ENCODE results near the gene MCC.

The MCC gene

DNA sequence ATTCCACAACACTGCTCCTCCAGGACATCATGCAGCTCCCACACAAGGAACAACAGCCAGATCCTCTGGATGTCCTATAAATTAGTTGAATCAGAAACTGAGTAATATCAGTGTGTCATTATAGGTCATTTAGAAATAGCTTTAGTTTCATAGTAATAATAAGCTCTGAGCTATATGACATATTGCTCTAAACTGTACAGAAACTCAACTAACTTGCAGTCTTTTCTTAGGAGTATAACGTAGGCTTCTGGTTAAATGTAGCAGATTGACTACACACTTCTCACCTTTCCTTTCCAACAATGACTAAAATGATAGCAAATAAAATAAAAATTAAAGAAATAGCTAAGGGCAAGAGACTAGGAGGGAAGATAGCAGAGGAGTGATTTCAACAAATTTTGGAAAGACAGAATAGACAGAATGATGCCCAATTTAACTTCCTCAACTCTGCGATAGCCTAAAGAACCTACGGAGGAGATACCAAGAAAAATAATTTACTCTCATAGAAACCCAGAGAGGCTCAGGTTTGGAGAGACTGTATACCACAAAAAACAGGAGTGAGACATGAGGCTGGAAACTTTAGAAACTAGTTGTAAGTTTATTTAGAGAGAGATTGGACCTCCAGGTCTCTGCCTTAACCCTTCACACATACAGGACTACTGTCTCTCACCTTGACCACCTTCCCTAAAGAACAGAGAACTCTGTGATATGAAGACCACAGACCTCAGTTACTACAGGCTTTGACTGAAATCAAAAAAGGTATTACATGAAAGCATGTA is 247.1 kb downstream of the MCC start:
- no peak for DNase-seq

DNA sequence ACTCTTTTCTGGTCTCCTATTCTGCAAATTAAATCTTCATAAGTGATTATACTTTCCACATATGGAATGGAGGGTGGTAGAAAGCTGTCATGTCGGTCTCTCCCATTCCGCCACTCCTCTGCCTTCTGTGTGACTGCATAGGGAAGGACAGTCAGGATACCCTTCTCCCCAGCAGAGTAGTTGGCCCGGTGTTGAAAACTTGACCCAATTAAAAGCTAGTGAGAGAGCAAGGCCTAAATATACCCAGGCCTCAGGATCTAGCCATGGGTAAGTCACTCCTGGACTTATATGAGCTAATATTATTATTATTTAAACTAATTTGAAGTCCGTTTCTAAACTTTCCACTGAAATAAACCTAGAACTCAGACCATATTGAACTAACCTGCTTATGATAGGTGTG is 248.2 kb downstream of the MCC start:
- DNase-seq, result no peak

DNA sequence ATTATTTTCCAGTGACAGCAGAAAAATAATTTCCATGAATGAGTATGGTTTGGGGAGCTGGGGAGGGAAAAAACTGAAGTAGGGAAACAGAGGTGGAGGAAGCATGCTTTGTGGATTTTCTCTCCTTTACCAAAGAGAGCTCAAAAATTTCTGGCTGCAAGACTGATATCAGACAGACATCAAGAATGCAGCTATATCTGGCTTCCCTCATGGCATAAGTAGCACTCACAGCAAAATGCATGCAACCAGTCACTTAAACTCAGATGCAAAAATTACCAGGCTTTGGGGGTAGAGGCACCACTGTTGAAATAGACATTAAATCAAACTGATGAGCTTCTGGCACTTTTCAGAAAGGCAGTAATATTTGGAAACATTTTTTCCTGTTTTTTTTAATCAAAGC is 250.4 kb downstream of the MCC start:
- DNase-seq, result no peak

DNA sequence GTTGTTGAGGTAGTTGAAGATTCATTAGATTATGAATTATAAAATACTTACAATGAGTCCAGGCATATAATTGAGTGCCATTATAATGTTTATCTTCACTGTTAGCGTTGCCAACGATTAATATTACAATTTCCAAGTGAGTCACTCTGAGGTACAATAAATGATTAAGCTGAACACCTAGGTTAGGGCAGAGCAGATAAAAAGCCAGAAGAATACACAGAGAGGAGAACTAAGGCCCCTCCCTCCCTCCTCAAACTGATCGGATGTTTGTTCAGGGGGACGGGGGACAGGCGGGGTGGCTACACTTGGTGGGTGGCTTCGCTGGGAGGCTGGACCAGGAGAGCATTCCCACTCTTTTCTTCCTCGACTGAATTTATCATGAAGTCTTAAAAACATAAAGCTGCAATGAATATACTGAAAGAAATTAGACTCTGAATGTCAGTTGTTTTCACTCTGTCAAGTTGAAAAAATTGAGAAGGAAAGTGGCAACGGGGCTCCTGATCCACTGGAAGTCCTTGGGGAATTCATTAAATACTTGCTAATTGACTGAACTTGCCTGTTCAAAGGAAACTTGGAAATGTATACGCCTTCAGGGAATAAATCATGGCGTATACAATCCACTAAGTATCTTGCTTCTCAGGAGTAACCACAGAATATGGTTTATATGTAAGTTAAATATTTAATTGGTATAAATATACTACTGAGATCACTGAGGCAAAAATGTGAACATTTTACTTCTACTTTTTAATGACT is 251.5 kb downstream of the MCC start:
- no peak for DNase-seq

DNA sequence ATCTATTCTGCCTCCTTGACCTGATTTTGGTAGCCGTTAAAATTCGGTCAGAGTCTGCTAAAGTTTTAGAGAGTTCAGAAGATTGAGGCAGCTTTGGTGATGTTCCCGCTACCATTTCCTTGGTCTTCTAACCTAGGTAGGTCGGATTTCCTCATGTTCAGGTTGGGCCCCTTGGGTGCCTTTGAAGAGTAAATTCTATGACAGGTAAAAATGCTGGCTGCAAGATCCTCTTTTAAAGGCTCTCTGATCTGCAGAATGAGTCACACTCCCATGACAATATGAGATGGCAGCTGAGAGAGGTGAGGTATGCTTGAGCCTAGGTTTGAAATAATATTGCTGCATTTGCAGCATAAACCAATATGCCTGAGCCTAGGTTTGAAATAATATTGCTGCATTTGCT is 252.4 kb downstream of the MCC start:
- DNase-seq, result no peak

DNA sequence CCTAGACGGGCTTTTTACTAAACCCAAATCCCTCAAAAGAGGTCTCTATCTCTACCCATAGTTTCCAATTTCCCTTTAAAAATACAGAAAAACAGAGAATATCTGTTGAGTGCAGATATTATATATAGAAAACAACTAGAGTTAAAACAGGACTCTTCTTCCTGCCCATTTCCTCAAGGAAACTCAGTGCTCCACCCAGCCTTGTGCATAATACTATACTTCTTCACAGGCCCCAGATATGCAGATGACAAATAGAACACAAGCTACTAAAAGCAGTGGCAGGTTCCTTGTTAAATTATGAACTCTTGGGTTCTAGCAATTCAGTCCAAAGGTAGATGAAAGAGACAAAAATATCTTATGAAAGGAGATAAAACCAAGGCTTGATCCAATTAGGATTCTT is 253.7 kb downstream of the MCC start:
- no peak for DNase-seq

DNA sequence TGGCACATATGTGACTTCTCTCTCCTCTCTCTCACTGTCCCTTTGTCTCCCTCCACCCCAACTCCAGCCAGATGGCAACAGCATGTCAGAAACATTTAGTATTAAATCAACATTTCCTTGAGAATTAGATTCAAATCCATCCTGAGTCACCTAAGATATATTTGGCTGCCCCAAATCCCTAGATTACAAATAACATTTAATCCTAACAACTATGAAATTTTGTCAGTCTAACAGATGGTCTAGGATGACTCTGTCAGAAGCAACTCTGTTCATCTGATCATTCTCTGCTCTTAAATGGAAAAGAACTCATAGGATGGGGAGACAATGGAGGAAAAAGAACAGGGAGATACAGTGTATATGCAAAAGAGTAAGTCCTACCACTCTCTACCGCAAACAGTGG is 254.6 kb downstream of the MCC start:
- DNase-seq, result no peak

DNA sequence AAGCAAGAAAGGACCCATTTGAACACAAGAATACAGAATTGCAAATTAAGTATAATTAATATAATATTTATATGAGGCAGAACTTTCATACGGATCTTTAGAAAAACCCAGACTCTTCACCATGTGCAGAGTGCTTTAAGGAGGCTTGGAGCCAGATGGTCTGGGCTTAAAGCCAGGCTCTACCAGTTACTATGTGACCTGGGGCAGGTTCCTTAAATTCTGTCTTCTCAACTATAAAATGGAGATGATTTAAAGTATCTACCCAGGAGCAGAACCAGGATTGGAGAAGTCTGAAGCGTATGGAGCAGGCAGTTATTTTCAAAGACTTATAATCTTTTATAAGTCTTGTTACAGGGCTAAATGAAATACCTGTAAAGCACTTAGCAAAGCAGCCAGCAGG is 255.6 kb downstream of the MCC start:
- no peak for DNase-seq

DNA sequence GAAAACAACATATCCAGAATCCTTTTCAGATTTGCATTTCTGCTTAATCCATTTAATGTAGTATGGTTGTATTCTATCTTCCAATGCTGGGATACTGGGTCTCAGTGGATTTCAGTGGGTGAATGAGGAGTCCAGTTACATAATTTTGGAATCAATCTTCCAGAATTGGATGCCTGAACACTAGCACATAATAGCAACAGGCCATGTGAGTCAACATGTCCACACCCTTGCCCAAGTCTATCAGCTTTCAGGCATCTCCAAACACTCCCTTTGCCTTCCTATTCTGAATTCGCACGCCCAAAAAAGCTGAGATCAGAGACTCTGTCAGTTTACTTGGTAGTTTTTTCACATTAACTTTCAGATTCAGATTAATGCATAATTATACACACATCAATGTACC is 256.0 kb downstream of the MCC start:
- no peak for DNase-seq

DNA sequence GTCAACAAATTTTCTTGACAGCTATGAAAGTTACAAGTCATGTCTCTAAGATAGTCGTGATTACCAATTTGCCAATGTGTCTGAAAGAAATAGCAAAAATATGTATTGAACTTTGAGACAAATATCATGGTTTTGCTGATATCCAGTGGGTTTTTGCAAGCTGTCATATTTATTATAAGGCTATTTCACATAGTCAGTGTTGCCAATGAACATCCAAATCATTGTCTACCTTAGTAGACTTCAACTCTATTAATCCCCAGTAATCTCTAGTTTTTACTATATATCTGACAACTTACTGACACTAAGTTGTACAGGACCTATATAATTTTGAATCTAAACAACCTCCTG is 256.6 kb downstream of the MCC start:
- no peak for DNase-seq

DNA sequence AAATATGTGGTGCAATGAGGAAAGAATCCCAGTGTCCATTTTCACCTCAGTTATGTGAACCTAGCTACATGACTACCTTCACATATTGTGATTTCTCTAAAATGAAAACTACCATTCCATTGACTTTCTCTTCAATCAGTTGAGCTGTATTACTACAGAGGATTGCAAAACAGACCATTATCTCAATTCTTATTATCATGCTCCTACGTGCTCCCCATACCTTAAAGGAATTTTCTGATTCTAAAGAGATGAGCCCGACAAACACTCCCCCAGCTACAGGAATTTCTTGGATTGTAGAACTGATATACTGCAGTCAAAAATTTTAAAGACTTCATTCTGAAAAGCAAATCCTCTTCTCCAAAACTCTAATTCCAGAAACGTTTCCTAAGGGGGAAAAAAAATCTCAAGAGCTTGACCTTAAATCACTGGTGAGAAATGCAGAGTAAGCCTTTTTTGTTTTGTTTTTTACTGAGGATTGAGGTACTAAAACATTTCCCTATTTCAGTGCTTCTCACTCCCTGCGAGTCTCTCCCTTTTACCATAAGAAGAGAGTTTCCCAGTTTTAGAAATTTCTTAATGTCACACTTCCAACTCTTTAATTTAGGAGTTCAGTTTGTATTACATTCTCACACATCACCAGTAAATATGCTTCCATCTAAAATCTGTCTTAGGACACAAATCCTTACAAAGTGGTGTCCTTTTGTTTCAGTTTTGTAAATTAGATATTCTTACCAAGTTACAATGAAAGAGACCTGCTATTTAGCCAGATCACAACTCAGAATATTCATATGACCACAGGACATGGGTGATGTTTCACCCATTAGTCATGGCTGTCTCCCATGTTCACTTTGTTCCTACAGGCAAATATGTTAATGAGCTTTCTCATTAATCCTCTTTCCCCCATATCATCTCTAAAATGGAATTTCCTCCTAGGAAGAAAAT is 257.3 kb downstream of the MCC start:
- no peak for DNase-seq

DNA sequence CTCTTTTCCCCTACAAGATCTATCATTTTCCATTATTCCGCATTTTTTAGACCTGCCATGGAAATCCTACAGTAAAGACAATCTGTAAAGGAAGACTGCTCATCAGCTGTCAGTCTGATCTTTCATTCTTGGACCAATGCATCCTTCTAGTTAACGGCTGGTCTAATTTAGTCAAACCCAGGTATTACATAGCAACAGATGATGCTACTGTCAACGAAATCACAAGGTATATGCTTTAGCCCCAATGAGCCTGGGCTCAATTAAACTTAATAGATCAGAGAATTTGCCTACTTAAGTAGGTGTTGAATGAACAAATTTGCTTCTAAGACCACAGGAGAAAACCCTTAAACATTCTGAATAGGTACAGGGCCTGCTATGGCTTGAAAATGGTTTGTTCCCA is 260.5 kb downstream of the MCC start:
- DNase-seq, result no peak

DNA sequence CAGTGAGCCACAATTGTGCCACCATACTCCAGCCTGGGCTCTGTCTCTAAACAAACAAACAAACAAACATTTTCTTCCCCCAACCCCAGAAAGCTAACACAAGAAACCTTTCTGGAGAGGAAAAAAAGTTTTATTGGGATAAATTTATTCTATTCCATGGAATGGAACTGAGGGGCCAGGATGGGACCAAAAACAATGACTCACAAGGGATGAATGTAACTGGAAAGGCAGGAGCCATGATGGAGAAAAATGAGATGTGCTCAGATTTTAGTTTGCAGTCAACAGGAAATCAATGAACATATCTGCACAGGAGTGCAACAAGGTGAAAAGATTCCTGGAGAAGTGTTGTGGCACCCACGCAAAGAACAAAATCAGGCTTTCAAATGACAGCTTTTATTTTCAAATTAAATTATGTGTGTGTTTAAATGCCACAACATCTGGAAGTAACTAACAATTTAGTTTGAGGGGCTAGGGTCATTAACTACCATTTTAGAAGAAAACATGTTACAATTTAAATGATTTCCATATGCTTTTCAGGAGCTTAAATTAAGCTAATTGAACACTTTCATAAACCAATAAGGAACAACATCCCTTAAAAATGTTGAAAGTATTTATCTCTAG is 262.0 kb downstream of the MCC start:
- DNase-seq, result no peak

DNA sequence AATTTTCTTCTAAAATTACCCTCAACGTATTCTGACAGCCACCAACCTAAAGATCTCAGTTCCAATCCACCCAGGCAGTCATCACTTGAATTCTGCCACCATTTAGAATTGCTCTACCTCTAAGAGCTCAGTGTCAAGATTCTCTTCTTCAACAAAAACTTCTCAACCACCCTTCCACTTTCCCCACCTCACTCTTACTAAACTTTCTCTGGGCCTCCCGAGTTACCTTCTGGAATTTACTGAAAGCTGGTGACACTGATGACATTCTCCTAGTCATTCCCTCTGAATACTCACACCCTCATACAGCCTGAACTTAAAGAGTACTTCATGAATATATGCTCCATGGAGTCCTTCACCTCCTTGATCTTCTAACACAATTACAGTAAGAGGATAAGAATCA is 263.0 kb downstream of the MCC start:
- no peak for DNase-seq

DNA sequence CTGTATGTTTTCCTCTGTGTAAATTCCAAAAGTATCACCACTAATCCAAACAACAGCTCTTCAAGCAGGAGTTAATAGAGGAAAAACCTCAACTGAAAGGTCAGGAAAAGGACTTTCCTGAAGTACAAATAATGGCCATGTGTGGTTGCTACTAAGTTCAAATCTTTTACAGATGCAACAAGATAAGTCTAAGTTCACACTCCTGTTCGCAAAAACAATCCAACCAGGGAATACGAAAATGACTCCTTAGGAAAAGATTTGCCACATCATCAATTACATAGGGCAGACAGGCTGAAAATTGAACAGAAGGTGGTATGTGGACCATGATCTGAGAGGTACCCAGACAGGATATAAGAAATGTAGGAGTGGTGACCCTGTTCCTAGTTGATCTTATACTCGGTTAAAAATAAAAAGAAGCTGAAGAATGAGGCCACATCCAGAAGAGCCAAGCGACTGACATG is 263.6 kb downstream of the MCC start:
- no peak for DNase-seq

DNA sequence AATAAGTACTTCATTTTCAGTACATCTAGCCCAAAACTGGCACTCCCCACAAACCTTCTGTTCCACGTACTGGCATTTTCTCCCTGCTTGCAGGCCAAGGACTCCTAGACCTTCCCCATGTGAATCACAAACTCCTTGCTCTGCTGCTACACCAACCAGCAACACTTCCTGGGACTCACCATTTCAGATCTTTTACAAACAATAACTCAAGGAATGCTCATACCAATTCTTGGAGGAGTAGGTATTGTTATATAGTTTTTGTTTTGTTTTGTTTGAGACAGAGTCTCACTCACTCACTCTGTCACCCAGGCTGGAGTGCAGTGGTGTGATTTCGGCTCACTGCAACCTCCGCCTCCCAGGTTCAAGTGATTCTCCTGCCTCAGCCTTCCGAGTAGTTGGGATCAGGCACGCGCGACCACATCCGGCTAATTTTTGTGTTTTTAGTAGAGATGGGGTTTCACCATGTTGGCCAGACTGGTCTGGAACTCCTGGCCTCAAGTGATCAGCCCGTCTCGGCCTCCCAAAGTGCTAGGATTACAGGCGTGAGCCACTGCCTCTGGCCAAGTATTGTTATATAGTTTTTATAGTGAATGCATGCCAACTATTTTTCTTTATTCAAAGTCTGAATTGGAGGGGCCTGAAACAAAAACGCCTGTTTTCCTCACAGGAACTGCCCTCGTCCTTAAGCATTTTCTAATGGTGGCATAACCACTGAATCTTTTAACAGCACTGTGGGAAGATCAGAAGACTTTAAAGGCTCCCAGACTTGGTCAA is 264.2 kb downstream of the MCC start:
- no peak for DNase-seq

DNA sequence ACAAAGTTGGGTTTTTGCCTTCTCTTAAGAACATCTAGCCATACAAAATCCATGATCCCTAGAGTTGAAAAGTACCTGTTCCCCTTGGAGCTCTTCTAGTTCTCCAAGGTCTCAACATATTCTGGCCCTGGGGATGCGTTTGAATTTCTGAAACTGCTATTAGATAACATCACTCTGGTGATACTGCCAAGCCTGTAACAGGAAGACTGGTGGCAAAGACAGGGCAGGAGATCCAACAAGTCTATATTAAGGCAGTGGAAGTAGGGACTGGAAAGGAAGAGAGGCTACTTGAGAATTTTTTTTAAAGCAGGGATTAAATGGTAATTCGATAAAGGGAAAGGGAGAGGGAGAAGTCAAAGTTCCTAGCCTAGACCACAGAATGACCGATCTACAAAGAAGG is 264.9 kb downstream of the MCC start:
- DNase-seq, result no peak

DNA sequence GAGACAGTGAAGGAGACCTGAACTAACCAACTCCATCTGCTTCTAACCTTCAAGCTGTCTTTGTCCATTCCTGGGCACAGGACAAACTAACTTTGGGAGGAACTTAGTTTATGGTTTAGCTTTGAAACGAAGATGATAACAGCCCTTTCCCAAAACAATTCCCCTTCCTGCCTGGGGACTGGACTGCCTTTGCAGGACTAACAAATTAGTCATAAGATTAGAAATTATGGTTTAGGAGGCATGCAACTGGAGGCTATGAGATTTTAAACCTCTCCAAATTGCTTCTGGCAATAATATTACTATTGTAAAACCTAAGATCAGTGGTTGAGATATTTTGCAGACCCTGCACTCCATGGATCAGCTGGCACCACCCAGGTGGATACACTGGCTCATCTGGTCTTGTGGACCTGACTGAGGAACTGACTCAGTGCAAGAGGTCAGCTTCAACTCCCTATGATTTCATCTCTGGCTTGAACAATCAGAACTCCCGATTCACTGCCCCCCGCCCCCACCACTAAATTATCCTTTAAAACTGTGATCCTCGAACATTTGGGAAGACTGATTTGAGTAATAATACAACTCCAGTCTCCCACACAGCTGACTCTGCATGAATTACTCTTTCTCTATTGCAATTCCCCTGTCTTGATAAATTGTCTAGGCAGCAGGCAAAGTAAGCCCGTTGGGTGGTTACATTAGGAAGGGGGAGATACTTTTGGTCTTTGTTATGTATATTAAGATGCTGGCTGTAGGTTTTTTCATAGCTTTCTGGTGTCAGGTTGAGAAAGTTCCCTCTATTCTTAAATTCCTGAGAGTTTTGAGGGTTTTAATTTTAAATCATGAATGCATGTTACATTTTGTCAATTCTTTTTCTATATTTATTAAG is 266.7 kb downstream of the MCC start:
- no peak for DNase-seq

DNA sequence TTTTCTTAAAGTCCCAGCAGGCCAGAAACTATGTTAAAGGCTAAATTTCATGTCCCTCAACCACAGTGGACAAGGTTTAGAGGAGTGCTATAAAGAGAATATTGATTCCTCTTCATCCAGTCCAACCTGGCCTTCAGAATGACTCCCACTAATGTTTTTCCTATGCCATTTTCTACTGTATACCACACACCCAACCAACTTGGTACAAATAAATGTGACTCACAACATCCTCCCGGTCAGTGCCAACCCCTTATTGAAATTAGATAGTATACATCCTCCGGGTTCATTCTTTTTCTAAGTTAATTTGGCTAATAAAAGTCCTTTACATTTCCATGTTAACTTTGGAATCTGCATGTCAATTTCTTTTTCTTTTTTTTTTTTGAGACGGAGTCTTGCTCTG is 268.6 kb downstream of the MCC start:
- DNase-seq, result no peak

DNA sequence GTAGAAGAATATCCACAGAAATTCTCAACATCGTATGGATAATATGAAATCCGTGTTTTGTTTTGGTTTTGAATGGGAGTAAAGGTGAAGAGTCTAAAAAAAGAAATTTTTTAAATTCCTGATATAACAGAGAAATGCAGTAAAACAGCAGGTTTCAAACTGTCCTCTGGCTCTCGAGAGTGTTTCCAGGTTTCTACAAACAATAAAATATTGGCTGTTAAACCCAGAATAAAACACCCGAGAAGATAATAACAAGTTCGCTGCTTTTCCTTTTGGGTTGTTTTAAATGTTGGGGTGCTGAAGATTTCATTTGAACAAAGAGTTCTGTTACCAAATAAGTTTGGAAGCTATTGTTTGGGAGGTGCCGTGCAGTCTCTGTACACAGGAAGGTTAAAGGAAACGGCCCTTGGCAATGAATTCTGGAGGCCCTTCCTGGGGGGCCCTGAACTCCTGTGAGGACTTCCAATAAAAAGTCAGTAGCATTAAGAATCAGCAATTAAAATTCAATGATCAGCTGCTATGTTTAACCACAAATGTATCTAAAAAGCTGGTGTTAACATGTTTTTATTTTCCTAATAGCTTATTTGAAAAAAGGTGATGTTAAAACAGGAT is 269.2 kb downstream of the MCC start:
- no peak for DNase-seq

DNA sequence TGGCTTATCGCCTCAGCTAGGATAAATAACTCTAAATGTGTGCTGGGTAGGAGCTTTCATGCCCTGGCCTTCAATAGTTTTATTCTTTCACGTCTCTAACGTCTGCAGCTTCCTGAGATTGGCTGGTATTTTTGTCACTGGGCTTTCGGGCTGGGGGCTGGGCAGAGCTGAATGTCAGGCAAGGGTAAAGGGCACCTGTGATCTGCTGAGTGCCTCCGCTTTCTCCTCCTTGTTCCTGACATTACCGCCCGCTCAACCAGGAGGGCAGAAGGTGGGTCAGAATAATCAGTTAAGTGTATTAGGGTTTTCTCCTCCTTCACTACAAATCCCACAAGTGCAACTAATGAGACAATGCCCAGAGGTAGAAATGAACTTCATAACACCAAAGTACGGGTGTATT is 270.1 kb downstream of the MCC start:
- no peak for DNase-seq
